Sigmoid colon (tissue), 7 donors: ENCODE data around the gene NHEJ1. TPM values are rescaled to one million over a fixed set of nuclear protein-coding genes. Genes with fewer than 3 reads are reported as not detected.

Experiments
- DNase-seq: peaks from one replicate; pipeline ENCODE4 v3.0.0-alpha.2; 2019
- H3K27ac ChIP-seq, 4 donors: fragments of 200-600 bp; sonication (generic); one replicate each; pipeline ENCODE4 v1.5.1; 2016 to 2019; ENCODE audit warnings: mild to moderate bottlenecking in 1 of 4
- H3K27me3 ChIP-seq, 3 donors: fragments of 200-600 bp; sonication (generic); one replicate each; pipeline ENCODE4 v1.5.1; 2019; ENCODE audit warnings: mild to moderate bottlenecking in 1 of 3
- H3K36me3 ChIP-seq, 4 donors: fragments of 200-600 bp; sonication (generic); one replicate each; pipeline ENCODE4 v1.5.1; 2016 to 2019
- H3K4me1 ChIP-seq, 4 donors: fragments of 200-600 bp; sonication (generic); one replicate each; pipeline ENCODE4 v1.5.1; 2017 to 2019
- H3K4me3 ChIP-seq, 4 donors: fragments of 200-600 bp; sonication (generic); one replicate each; pipeline ENCODE4 v1.5.1; 2017 to 2019; ENCODE audit warnings: mild to moderate bottlenecking in 2 of 4, moderate library complexity in 1 of 4
- H3K9me3 ChIP-seq, 4 donors: fragments of 200-600 bp in 3 of 4; sonication (generic) in 3 of 4; one replicate each; pipeline versions ENCODE4 v1.5.1 to v1.6.1; 2013 to 2019
- CTCF ChIP-seq, 4 experiments: fragments of 450-650 bp in 3 of 4; fragments of 200-600 bp in 1 of 4; IDR thresholded peaks; one replicate each; pipeline ENCODE4 v1.5.1; 2016 to 2019; ENCODE audit warnings: antibody characterized with exemption in 4 of 4, mild to moderate bottlenecking in 3 of 4, moderate library complexity in 2 of 4
- EP300 ChIP-seq, 4 donors: sonication (generic); formaldehyde crosslinking; IDR thresholded peaks; one replicate each; pipeline ENCODE4 v1.6.1; 2017; ENCODE audit warnings: antibody characterized with exemption in 4 of 4
- POLR2A ChIP-seq, 2 donors: fragments of 450-650 bp; IDR thresholded peaks; one replicate each; pipeline ENCODE4 v1.6.1; 2016; ENCODE audit warnings: antibody characterized with exemption in 2 of 2, mild to moderate bottlenecking in 2 of 2, moderate library complexity in 2 of 2
- POLR2AphosphoS5 ChIP-seq, 4 donors: sonication (generic); formaldehyde crosslinking; IDR thresholded peaks; one replicate each; pipeline ENCODE4 v1.6.1; 2017; ENCODE audit warnings: antibody characterized with exemption in 4 of 4
- WGBS, 2 donors: extraction: QIAGEN DNeasy Blood & Tissue Kit; methylation state at CpG; one replicate each; pipeline ENCODE4 v1.1.7; 2013; 5-methylcytosine and 5-hydroxymethylcytosine counted together
- intact Hi-C: fragments of 100-400 bp; cut with DNase I; formaldehyde crosslinking; loops from one replicate; pipeline ENCODE4 v1.15.1; 2023
- polyA plus RNA-seq, 3 donors: library from polyadenylated mRNA; stranded (reverse); fragments of 200-250 nt; gene quantifications; one replicate each; pipeline ENCODE4 v1.2.3, GENCODE V29; 2013
- total RNA-seq, 4 donors: library from RNA; depleted of rRNA; stranded (reverse); fragments of >200 nt; gene quantifications; one replicate each; pipeline ENCODE4 v1.1.0, GENCODE V29; 2016
- donor health status: healthy with polysubstance abuse.
- donor health status: Bipolar disorder and iron deficiency.
- donor health status: healthy.

The NHEJ1 gene
- total and polyA plus RNA-seq, 7 donors: 15.1 to 60.1 (median 22.5) TPM

- no peaks in the 10 kb centered on the region for H3K9me3 ChIP-seq
- WGBS, 2 donors: 94% methylated on average over 2 of the region's 2 CpGs
- H3K27me3 ChIP-seq: peaks cover 2 to 61% (median 14%) of the 10 kb centered on the region in 3 donors
- H3K4me1 ChIP-seq: no peaks in the 10 kb centered on the region
- intact Hi-C loops: no loop called here
- H3K4me3 ChIP-seq: no peak overlapping the region
- no peak for DNase-seq
- no peak for TF ChIP-seq POLR2A (IDR thresholded peaks at IDR 0.05)
- no peak for TF ChIP-seq POLR2AphosphoS5 (IDR thresholded peaks at IDR 0.05)
- TF ChIP-seq CTCF (IDR thresholded peaks at IDR 0.05): no peak
- no peak for TF ChIP-seq EP300 (IDR thresholded peaks at IDR 0.05)
- no peak overlapping the region for H3K27ac ChIP-seq
- H3K36me3 ChIP-seq: no peaks in the 10 kb centered on the region
Observed at GRCh38 chr2:219035942-219036341, 124.7 kb downstream of the NHEJ1 start.

DNA sequence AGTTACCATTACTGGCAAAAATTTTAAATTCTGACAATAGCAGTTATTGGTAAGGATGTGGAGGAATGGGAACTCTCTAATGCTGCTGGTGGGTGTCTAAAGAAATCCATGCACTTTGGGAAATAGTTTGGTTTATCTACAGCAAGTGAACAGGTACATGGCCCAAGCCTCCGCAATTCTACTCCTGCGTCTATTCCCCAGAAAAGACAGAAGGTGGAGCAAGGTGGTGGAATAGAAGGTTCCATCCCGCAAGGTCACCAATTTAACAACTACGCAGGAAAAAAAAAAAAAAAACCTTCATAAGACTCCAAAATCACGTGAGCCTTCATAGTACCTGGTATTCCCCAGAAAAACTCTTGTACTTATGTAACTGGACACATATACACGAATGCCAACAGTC lies 125.8 kb downstream of the NHEJ1 start:
- DNase-seq: no peak
- WGBS, 2 donors: 30 to 58% methylated on average over 6 of the region's 6 CpGs
- no peaks in the 10 kb centered on the region for H3K4me1 ChIP-seq
- H3K27me3 ChIP-seq: peaks cover 4 to 61% (median 18%) of the 10 kb centered on the region in 3 donors
- no peak overlapping the region for H3K27ac ChIP-seq
- H3K36me3 ChIP-seq: no peaks in the 10 kb centered on the region
- TF ChIP-seq POLR2AphosphoS5 (IDR thresholded peaks at IDR 0.05): no peak
- no peak for TF ChIP-seq CTCF (IDR thresholded peaks at IDR 0.05)
- TF ChIP-seq POLR2A (IDR thresholded peaks at IDR 0.05): no peak
- TF ChIP-seq EP300 (IDR thresholded peaks at IDR 0.05): no peak
- H3K4me3 ChIP-seq: no peak overlapping the region
- intact Hi-C loops: no loop called here
- no peaks in the 10 kb centered on the region for H3K9me3 ChIP-seq

DNA sequence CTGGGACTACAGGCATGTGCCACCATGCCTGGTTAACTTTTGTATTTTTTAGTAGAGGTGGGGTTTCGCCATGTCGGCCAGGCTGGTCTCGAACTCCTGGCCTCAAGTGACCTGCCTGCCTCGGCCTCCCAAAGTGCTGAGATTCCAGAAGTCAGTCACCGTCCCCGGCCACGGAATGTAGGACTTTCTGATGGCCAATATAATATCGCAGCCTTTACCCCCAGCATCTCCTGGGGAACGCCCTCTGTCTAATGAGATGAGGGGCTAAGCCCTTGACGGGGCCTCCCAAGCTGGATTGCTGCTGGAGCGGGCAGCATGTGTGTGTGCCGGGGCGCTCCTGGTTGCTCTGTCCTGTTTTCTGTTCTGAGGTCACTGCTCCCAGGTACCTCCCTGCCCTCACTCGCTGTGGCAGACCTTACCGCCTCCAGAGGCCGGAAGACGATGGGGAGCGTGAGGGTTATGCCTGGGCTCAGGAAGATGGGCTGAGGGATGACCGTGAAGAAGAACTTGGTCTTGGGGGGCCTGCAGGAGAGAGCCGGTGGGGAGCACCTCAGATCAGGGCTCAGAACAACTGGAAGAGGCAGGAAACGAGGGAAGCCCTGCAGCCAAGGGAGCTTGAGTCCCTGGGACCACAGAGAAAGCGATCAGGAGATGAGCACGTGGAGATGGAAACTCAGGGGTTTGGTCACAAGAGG lies 128.4 kb downstream of the NHEJ1 start:
- no peak for DNase-seq

DNA sequence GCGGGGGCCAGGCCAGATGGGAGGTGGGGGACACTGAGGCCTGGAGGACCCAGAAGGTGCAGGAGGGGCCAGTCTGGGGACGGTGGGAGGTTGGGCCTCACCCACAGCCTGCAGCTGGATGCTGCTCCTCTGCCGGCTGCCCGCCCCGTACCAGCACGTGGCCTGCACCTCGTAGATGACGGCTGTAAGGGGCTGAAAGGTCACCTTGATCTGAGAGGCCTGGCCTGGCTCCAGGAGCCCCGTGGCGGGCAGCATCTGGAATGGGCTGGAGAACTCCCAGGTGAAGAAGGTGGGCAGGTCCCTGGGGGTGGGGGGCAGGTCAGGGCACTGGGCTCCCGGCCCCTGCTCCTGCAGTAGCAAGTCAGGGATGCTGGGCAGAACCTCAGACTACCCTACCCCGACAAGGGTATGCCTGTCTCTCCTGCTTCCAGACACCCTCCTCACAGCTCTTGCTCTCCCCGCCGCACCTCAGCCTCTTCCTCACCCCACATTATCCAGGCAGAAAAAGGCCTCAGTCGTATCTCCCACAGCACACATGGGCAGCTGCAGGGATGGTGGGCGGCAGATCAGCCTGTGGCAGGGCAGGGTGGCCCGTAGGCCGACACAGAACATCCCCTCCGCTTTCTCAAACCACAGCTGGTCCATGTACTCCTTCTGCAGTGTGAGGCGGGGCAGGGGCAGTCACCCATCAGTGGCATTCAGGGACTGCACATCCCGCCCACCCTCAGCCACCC lies 129.4 kb downstream of the NHEJ1 start:
- Histone ChIP-seq H3K4me3 (no peak overlapping the region), H3K9me3 (no peaks in the 10 kb centered on the region), H3K27me3 (peaks cover 4 to 35% (median 25%) of the 10 kb centered on the region in 3 donors), H3K27ac (no peak overlapping the region), H3K36me3 (no peaks in the 10 kb centered on the region), H3K4me1 (no peaks in the 10 kb centered on the region)
- intact Hi-C loops: no loop called here
- 84 to 85% methylated on average over 21 of the region's 21 CpGs for WGBS, 2 donors
- no peak for DNase-seq
- no peak for TF ChIP-seq EP300 (IDR thresholded peaks at IDR 0.05)
- TF ChIP-seq POLR2AphosphoS5 (IDR thresholded peaks at IDR 0.05): no peak
- no peak for TF ChIP-seq POLR2A (IDR thresholded peaks at IDR 0.05)
- TF ChIP-seq CTCF (IDR thresholded peaks at IDR 0.05): no peak

More for the DNA sequence above, 128.4 kb downstream of the NHEJ1 start:
- whole genome bisulfite sequencing, 2 donors: 87 to 90% methylated on average over 23 of the region's 23 CpGs
- H3K4me1 ChIP-seq: no peaks in the 10 kb centered on the region
- no peak overlapping the region for H3K4me3 ChIP-seq
- H3K27ac ChIP-seq: no peak overlapping the region
- no peak for TF ChIP-seq POLR2A (IDR thresholded peaks at IDR 0.05)
- no peak for TF ChIP-seq CTCF (IDR thresholded peaks at IDR 0.05)
- no peak for TF ChIP-seq POLR2AphosphoS5 (IDR thresholded peaks at IDR 0.05)
- no peak for TF ChIP-seq EP300 (IDR thresholded peaks at IDR 0.05)
- intact Hi-C loops: no loop called here
- no peaks in the 10 kb centered on the region for H3K36me3 ChIP-seq
- no peaks in the 10 kb centered on the region for H3K9me3 ChIP-seq
- peaks cover 4 to 38% (median 25%) of the 10 kb centered on the region in 3 donors for H3K27me3 ChIP-seq
